Measurements from ENCODE around the gene AHRR. TPM values are rescaled to one million over a fixed set of nuclear protein-coding genes. Genes with fewer than 3 reads are reported as not detected.
"Not testable (repeated sequence)": the region's sequence is repeated elsewhere in the genome, so short reads cannot be mapped to it uniquely, and the experiment has no call there.

AHRR gene
- total RNA-seq, 1 donor from 2014 or later, result 4.5 TPM

GRCh38 chr5:414991-415927 lies 93.7 kb downstream of the AHRR start:
- DNase-seq (ENCODE audit: low read depth in 2 of 2), result not testable (repeated sequence)

- no peak for DNase-seq (ENCODE audit: low read depth in 2 of 2)
Observed at GRCh38 chr5:415928-416635, 94.6 kb downstream of the AHRR start.

GRCh38 chr5:416636-416960 lies 95.1 kb downstream of the AHRR start:
- DNase-seq (ENCODE audit: low read depth in 2 of 2), result no peak

- DNase-seq (ENCODE audit: low read depth in 2 of 2), result no peak
Observed at GRCh38 chr5:417301-418161, 96.0 kb downstream of the AHRR start.

GRCh38 chr5:418162-419121 lies 96.9 kb downstream of the AHRR start:
- DNase-seq (ENCODE audit: low read depth in 2 of 2), result no peak

- no peak for DNase-seq (ENCODE audit: low read depth in 2 of 2)
Observed at GRCh38 chr5:419970-420369, 98.5 kb downstream of the AHRR start.

- no peak for DNase-seq (ENCODE audit: low read depth in 2 of 2)
Observed at GRCh38 chr5:420632-421286, 99.2 kb downstream of the AHRR start.

GRCh38 chr5:421287-421880 lies 99.9 kb downstream of the AHRR start:
- no peak for DNase-seq (ENCODE audit: low read depth in 2 of 2)

- no peak for DNase-seq (ENCODE audit: low read depth in 2 of 2)
Observed at GRCh38 chr5:421901-422300, 100.4 kb downstream of the AHRR start.

GRCh38 chr5:422323-423232 lies 101.1 kb downstream of the AHRR start:
- DNase-seq (ENCODE audit: low read depth in 2 of 2), result no peak

GRCh38 chr5:423233-423565 lies 101.7 kb downstream of the AHRR start:
- DNase-seq (ENCODE audit: low read depth in 2 of 2), result no peak

GRCh38 chr5:423626-424261 lies 102.2 kb downstream of the AHRR start:
- DNase-seq (ENCODE audit: low read depth in 2 of 2), result no peak

- DNase-seq (ENCODE audit: low read depth in 2 of 2), result no peak
Observed at GRCh38 chr5:424301-425110, 103.0 kb downstream of the AHRR start.

- DNase-seq (ENCODE audit: low read depth in 2 of 2), result peak in 1 of 2 donors; percentile 57
Observed at GRCh38 chr5:425714-426113, 104.2 kb downstream of the AHRR start.

GRCh38 chr5:426392-426976 lies 105.0 kb downstream of the AHRR start:
- DNase-seq (ENCODE audit: low read depth in 2 of 2), result no peak

- no peak for DNase-seq (ENCODE audit: low read depth in 2 of 2)
Observed at GRCh38 chr5:427415-428087, 106.0 kb downstream of the AHRR start.

GRCh38 chr5:428219-428618 lies 106.7 kb downstream of the AHRR start:
- no peak for DNase-seq (ENCODE audit: low read depth in 2 of 2)
